Activated CD8-positive, alpha-beta memory T cell treated with anti-CD3 and anti-CD28 coated beads for 24 hours (primary cell): Measurements from ENCODE around the gene TTC17.

Source experiments
- DNase-seq: peaks from one replicate; pipeline ENCODE4 v3.0.0-alpha.2; 2020

The TTC17 gene

DNA sequence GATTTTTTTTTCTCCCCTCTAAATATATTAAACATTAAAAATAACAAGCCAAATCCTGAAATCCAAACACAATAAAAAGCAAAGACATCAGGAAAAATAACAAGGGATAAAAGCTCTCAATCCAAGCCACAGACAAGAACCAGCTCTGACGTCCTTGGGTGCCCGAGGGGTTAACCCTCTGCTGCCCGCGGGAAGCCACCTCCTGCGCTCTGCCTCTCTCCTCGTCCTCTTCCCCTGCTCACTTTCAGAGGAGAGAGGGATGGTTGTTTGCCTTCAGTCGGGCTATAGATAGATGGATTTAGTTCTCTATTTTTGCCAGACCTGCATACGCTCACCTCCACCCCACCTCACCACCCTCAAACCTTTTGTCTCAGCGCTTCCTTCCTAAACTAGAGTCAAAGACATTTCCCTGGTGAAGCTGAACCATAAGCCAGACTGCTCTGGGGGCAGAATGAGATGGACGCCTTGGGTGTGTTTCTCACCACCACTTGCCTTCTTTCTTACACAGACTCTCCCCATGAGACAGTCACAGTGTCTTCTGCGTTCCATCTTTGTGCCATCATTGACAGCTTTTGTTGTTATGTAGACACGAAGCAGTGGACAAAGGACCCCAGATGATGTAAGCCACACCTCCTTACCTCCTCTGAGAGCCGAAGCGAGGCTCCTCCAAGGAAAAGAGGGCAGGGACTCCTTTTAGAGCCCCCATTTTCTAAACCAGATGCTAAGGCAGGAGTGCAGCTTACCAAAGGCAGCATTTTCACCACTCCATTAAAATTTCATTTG lies 179.3 kb downstream of the TTC17 start:
- DNase-seq, result no peak

GRCh38 chr11:43541993-43542392 lies 183.3 kb downstream of the TTC17 start:
- DNase-seq, result no peak

DNA sequence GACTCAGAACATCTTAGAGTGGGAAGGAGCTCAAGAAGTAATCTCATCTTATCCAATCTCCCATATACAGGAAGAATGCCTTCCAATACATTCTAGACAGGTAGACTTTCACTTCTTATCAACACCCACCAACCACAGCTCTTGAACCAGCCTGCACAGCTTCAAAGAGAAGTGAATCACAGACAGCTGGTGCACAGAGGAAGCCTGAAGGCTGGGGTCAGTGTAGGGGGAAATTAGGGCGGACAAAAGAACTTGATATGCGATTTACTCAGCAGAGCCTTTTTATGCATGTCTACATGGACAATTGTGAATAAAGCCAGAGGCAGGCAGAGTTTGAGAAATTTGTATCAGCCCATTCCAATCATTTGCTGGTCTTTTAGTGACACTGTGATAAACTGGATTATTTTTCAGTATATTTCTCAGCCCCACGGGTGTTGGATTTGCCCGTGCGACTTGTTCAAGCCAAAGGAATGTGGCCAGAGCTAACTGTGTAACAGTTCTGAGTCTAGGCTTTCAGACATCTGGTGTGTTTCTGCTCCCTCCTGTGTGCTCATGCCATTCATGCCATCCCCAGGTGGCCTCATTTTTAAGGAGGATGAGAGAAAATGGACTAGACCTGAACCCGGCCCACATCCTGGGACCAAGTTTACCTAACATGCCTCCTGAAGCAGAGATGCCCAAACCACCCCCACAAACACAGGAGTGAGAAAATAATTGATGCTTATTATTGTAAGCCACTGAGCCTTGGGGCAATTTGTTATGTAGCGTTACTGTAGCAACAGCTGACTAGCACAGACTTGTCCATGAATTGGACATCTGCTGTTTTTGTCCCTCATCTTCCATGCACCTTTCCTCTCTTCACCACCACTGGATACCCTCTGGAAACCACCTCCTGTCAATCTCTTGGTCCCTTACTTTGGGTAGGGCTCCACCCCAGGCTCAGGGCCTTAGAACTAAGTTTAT lies 184.3 kb downstream of the TTC17 start:
- DNase-seq, result no peak
